ENCODE measurements around the gene MYL12A.
A peak's percentile ranks its signal among the peaks of the same experiment; 100 is the strongest.

MYL12A gene

GRCh38 chr18:3225588-3225987 lies 22.0 kb upstream of the MYL12A start:
- DNase-seq (ENCODE audit: low spot score) = no peak

- DNase-seq (ENCODE audit: low spot score) = no peak
These were observed 21.6 kb upstream of the MYL12A start for GRCh38 chr18:3226048-3226447.

DNA sequence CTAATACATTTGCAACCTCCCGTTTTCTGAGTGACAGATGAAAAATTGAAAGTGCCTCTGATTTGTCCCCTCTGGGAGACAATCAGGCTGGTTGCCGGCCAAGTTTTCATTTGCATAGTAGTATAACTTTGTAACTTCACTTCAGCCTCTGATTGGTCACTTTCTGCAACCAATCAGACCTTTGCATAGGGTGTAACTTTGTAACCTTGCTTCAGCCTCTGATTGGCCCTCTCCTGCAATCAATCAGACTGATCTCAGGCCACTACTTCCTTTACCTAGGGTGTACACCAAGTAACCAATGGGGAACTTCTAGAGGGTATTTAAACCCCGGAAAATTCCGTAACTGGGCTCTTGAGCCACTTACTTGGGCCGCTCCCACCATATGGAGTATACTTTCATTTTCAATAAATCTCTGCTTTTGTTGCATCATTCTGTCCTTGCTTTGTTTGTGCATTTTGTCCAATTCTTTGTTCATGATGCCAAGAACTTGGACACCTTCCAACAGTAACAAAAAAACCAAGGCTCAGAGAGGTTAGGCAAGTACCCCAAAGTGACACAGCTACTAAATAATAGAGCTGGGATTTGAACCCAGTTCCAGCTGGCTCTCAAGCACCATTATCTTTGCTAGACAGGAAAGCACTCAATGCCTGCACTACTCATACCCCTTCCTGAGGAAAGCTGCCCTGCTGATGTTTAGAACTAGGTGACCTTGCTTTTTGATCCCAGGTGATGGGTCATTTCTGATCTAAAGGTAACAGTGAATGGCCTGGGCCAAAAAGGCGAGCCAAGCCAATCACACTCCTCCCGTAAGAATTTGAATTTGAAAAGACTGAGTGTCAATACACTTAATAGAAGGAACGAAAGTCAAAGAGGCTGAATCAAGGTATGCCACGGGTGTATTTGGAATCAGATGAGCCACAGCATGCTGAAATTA lies 16.9 kb upstream of the MYL12A start:
- no peak for DNase-seq (ENCODE audit: low spot score)

- no peak for DNase-seq (ENCODE audit: low spot score)
These were observed 14.6 kb upstream of the MYL12A start for GRCh38 chr18:3233004-3233403.

GRCh38 chr18:3233433-3234168 lies 14.0 kb upstream of the MYL12A start:
- DNase-seq (ENCODE audit: low spot score) = no peak

- no peak for DNase-seq (ENCODE audit: low spot score)
These were observed 13.1 kb upstream of the MYL12A start for GRCh38 chr18:3234457-3234856.

GRCh38 chr18:3235846-3236245 lies 11.8 kb upstream of the MYL12A start:
- no peak for DNase-seq (ENCODE audit: low spot score)

DNA sequence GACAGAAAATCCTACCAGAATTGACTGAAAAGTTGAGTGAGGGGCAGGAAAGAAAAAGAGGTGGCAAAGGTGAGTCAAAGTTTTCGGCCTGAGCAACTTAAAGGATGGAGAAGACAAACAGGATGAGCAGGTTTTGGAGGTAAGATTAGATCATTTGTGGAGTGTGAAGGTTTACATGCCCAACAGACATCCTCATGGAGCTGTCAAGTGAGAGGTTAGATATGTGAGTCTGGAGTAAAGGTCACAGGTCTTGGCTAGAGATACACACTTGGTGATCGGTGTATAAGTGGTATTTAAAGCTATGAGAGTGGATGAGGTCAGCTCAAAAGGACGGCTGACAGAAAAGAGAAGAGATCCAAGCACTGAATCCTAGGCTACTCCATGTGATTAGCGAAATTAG lies 11.1 kb upstream of the MYL12A start:
- DNase-seq (ENCODE audit: low spot score) = no peak

GRCh38 chr18:3238742-3239141 lies 8.9 kb upstream of the MYL12A start:
- DNase-seq (ENCODE audit: low spot score) = no peak

GRCh38 chr18:3245185-3245564 lies 2.4 kb upstream of the MYL12A start:
- no peak for DNase-seq (ENCODE audit: low spot score)

DNA sequence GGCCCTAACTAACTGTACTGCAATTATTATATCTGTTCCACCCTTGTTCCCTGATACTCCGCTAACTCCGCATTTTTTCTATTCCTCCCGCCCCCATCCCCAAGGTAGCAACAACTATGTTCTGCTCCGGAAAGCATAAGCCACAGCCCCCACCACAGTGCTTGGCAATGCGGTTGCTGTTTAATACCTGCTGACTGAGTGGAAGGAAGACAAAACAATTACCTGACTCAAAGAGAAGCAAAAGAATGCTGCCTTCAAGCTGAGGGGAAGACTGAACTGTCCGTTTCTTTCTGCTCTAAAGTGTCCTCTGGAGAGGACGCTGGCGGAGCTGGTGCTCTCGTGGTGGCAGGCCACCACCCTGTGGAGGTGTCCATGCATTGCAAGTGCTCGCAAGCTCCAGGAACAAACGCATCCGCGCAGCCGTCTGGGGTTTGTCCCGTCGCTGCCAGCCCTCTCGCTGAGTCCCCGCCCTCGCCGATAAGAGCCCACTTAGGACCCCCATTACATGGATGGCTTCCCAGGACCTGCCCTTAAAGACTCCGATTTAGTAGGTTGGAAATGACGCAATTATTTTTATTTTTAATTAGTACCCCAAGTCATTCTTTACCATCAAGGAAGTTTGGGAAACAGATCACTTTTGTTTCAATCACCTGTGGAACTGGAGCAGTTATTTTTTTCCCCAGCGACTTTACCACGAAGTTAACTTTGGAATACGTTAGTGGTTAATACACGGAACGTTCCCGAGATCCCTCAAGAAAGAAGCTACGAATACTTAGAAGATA lies 1.6 kb upstream of the MYL12A start:
- peak; percentile 81 for DNase-seq (ENCODE audit: low spot score)

DNA sequence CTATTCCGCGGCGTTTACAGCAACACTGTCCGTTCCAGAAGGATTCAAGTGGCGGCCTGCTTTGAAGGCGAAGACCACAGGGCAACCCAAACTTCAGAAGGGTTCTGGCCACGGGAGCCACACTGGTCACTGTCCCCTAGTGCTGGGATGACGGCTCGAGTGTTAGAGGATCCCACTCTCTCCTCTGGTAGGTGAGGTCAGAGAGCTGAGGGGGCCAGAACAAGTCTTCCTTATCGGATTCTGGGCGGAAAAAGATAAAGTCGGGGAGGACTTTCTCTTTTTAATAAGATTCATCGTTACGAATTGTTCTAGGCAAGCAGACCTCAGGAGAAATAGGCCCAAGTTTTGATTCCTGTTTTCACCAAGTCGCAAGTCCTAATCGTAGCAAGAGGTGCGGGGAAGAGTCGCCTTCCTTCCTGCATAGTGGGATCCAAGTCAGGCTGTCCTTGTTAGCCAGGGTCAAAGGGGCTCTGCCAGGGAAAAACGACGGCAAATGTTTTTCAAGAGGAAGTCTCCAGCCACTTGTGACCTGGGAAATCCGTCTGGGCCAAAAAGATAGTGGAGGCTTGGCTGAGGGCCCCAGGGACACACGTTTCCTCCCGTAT lies 864 bp upstream of the MYL12A start:
- no peak for DNase-seq (ENCODE audit: low spot score)

- no peak for DNase-seq (ENCODE audit: low spot score)
These were observed 559 bp downstream of the MYL12A start for GRCh38 chr18:3248062-3248657.

GRCh38 chr18:3248658-3249359 lies 1.2 kb downstream of the MYL12A start:
- no peak for DNase-seq (ENCODE audit: low spot score)

- peak; percentile 67 for DNase-seq (ENCODE audit: low spot score)
These were observed 2.9 kb downstream of the MYL12A start for GRCh38 chr18:3250237-3251107.

DNA sequence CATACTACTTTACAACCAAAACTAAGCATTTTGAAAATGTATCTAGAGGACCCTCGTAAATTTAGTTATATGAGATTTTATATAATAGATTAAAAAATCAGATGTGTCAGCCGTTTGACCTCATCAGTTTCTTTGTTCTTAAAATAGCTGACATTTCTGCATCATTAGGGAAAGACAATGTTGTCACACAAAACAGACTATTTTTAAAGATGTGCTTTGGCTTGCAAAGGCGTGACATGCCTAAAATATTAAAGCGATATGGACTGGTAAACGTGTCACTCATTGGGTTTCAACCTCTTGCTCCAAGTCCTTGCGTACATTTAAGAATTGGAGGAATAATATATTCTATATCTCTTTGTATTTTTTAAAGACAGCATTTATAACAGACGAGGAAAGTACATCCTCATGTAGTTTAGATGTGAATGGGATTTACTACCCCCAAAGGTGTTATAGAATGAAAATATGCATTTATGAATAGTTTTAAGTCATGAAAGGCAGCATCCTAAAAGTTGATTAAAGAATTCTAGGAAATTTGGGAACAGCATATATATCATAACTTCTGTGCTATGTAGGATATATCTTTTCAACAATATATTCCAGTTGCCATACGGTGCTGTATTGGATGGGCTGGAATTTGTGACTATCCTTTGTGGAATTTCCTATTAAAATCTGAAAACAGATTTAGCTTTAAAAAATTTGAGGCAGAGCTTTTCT lies 3.8 kb downstream of the MYL12A start:
- DNase-seq (ENCODE audit: low spot score) = no peak

- no peak for DNase-seq (ENCODE audit: low spot score)
These were observed 4.3 kb downstream of the MYL12A start for GRCh38 chr18:3251963-3252277.

GRCh38 chr18:3252843-3253242 lies 5.2 kb downstream of the MYL12A start:
- no peak for DNase-seq (ENCODE audit: low spot score)

- DNase-seq (ENCODE audit: low spot score) = no peak
These were observed 7.1 kb downstream of the MYL12A start for GRCh38 chr18:3254725-3255124.

Data from AG08395 (cell line).